ENCODE measurements around the gene FAM83G.

DNA sequence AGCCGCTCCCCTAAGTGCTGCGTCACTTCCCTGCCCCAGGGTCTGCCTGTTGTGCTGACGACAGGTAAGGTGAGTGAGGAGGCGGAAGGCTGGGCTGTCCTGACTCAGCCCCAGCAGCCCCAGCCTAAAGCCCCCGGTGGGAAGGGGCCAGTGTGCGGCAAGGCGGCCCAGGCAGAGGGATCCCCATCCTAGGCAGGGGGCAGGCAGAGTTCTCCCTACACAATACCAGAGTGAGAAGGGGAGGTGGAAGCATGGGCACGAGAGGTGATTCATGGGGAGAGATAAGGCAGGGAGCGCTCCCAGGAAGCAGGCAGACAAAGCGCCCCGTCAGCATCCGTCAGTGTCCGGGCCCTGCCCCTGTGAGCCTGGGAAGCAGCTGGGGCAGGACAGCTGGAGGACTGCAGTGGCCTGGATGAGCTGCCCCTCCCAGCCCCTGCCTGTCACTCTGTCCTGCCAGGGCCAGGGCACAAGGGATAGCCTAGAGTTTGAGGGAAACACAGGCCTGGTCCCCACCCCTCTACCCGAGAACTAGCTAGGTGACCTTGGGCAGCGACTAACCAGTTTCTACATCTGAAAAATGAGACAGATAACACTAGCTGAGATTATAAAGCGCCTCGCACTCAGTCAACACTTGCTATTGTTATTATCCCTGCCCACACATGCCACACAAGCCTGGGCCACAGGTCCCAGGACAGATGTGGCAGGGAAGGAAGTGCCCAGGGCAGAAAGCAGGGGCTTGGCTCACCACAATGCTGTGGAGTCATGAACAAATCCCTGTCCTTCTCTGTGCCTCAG lies 3.8 kb downstream of the FAM83G start:
- TF ChIP-seq POLR2A (IDR thresholded peaks at IDR 0.05; ENCODE audit: low read depth, low read length) (no peak), POLR2AphosphoS5 (IDR thresholded peaks at IDR 0.05; ENCODE audit: low read depth, low read length) (no peak)

All from GM12892 (cell line).